ENCODE results near the gene AACS. TPM values are rescaled to one million over a fixed set of nuclear protein-coding genes. Genes with fewer than 3 reads are reported as not detected.

AACS gene
- total and polyA plus RNA-seq, 2 of the 8 experiments (the other 6 are each of a cell fraction or from before 2014, with no cell fraction given): 51.9 to 52.4 TPM

DNA sequence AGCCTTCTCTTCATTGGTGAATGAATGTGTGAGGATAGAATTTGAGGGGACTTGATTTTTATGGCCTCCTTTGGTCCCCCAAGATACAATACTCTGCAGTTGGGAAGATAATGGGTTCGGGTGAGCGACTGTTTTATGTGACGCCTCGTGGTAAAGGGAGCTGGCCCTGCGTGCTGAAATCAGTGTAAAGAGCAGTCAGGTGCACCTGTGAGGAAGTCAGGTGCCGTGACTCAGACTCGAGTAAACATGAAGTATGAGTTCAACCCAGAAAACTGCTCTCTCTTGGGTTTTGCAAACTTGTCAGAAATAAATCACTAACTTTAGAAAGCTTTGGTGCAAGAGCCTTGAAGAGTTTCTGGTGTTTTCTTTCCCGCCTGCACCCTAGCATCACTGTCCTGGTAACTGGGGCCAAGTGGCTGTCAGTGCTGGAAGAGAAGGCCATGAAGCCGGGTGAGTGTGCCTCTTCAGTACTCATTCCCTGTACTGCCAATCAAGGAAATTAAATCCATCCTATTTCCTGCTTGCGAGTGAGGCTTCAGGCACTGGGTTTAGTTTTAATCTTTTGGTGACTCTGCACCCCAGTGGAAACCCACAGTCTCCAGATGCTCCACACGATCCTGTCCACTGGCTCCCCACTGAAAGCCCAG lies 59.2 kb downstream of the AACS start:
- Histone ChIP-seq H3K27me3 (replicated peaks in 1 of 4; ENCODE audit: control insufficient read depth in 3 of 4, extremely low read depth in 1 of 4, insufficient read depth in 3 of 4, low read length in 3 of 4) (no peaks in the 10 kb centered on the region), H3K4me1 (replicated peaks in 1 of 4; ENCODE audit: control insufficient read depth in 3 of 4, insufficient read depth in 4 of 4, low read length in 3 of 4) (no peaks in the 10 kb centered on the region), H3K27ac (ENCODE audit: low read depth, low read length) (no peak overlapping the region), H3K9me3 (ENCODE audit: insufficient read depth in 2 of 2, low read depth in 1 of 2, low read length in 1 of 2) (no peaks in the 10 kb centered on the region), H2BK15ac (ENCODE audit: low read length) (no peak overlapping the region), H3K9ac (replicated peaks in 1 of 4; ENCODE audit: extremely low read depth in 1 of 4, low read depth in 3 of 4, low read length in 3 of 4) (no peak overlapping the region), H4K20me1 (replicated peaks in 1 of 2; ENCODE audit: control insufficient read depth in 1 of 2, insufficient read depth in 2 of 2, low read length in 2 of 2) (peaks cover 0 to 10% of the 10 kb centered on the region in 2 experiments), H2BK5ac (ENCODE audit: low read depth, low read length) (no peak overlapping the region), H2AK5ac (ENCODE audit: low read depth, low read length) (no peak overlapping the region), H3K4ac (replicated peaks; ENCODE audit: insufficient read length, low read depth, low read length) (no peak overlapping the region), H3K79me1 (ENCODE audit: low read depth, low read length) (peaks cover 4% of the 10 kb centered on the region; the same call in 1 of the 2 replicates), H3K23me2 (ENCODE audit: low read depth, low read length) (no peaks in the 10 kb centered on the region), H3K4me3 (ENCODE audit: extremely low read depth in 1 of 4, insufficient read depth in 2 of 4, low read depth in 3 of 4, low read length in 4 of 4) (no peak overlapping the region), H3K36me3 (ENCODE audit: control insufficient read depth in 2 of 4, insufficient read depth in 4 of 4, low read length in 3 of 4) (peaks cover 0 to 31% (median 10%) of the 10 kb centered on the region in 4 experiments; a peak in 5 of 8 replicates), H2BK12ac (ENCODE audit: low read depth, low read length) (no peak overlapping the region), H3K18ac (ENCODE audit: extremely low read depth, low read length) (no peak overlapping the region), H2AFZ (ENCODE audit: low read length) (no peak overlapping the region), H4K5ac (ENCODE audit: insufficient read length, low read depth, low read length) (no peak overlapping the region), H4K91ac (replicated peaks; ENCODE audit: insufficient read length, low read length) (no peak overlapping the region), H2BK120ac (replicated peaks; ENCODE audit: low read depth, low read length) (no peak overlapping the region), H3K23ac (ENCODE audit: insufficient read length) (no peak overlapping the region), H3K79me2 (ENCODE audit: control insufficient read depth in 1 of 2, insufficient read depth in 2 of 2, low read length in 2 of 2) (no peaks in the 10 kb centered on the region), H3K14ac (ENCODE audit: insufficient read length) (no peak overlapping the region), H2BK20ac (ENCODE audit: low read length) (no peak overlapping the region), H4K8ac (ENCODE audit: extremely low read depth, insufficient read depth, low read length) (peak overlapping the region; percentile 1; the same call in 1 of the 2 replicates), H3K56ac (replicated peaks; ENCODE audit: insufficient read length, low read depth, low read length) (no peak overlapping the region), H3K4me2 (ENCODE audit: insufficient read depth in 1 of 2, low read depth in 2 of 2, low read length in 2 of 2) (no peak overlapping the region)
- TF ChIP-seq, protein P1, sequence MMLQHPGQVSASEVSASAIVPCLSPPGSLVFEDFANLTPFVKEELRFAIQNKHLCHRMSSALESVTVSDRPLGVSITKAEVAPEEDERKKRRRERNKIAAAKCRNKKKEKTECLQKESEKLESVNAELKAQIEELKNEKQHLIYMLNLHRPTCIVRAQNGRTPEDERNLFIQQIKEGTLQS (IDR thresholded peaks at IDR 0.05; ENCODE audit: insufficient read depth, low read depth, low read length): no peak
- no peak for TF ChIP-seq JUN (IDR thresholded peaks at IDR 0.05; ENCODE audit: low read depth, low read length)
- TF ChIP-seq GABPA (IDR thresholded peaks at IDR 0.05; ENCODE audit: borderline replicate concordance, insufficient read depth, low read length): no peak
- TF ChIP-seq GTF2F1 (IDR thresholded peaks at IDR 0.05; ENCODE audit: borderline replicate concordance, low read depth, low read length): no peak
- TF ChIP-seq SIN3A (conservative IDR thresholded peaks at IDR 0.05 in 1 of 2, IDR thresholded peaks at IDR 0.05 in 1 of 2; ENCODE audit: low read depth in 1 of 2, low read length in 2 of 2): no peak
- no peak for TF ChIP-seq TEAD4 (IDR thresholded peaks at IDR 0.05; ENCODE audit: low read depth, low read length)
- no peak for TF ChIP-seq POLR2AphosphoS5 (IDR thresholded peaks at IDR 0.05; ENCODE audit: low read depth, low read length)
- no peak for TF ChIP-seq EGR1 (IDR thresholded peaks at IDR 0.05; ENCODE audit: borderline replicate concordance, low read depth, low read length)
- TF ChIP-seq MAFK (IDR thresholded peaks at IDR 0.05; ENCODE audit: low read depth, low read length): no peak
- no peak for TF ChIP-seq TCF12 (IDR thresholded peaks at IDR 0.05; ENCODE audit: low read depth, low read length)
- TF ChIP-seq RAD21 (IDR thresholded peaks at IDR 0.05 in 1 of 2, conservative IDR thresholded peaks at IDR 0.05 in 1 of 2; ENCODE audit: low read depth in 2 of 2, low read length in 2 of 2): no peak
- no peak for TF ChIP-seq CREB1 (IDR thresholded peaks at IDR 0.05)
- TF ChIP-seq NRF1 (IDR thresholded peaks at IDR 0.05; ENCODE audit: low read depth, low read length): no peak
- DNase-seq (ENCODE audit: low read depth in 1 of 2, low spot score in 2 of 2) (no peak), FAIRE-seq (no peak)
- ChIA-PET POLR2A (ENCODE audit: partially characterized antibody) (no interaction called here), CTCF (ENCODE audit: partially characterized antibody) (interaction anchor here (0.6 to 2.6 kb wide), 5 partner anchors 16 to 144 kb away, joined by 3 to 9 read pairs (median 3); no protein-coding TSS in a partner anchor)
- 95% methylated on average over 11 of the region's 11 CpGs; no CpG with 5 or more reads in 1 of the 2 experiments for WGBS, 2 experiments (ENCODE audit: extremely low coverage in 1 of 2, insufficient coverage in 1 of 2, insufficient read length in 1 of 2, insufficient replicate concordance in 2 of 2, low coverage in 1 of 2, low lambda C conversion rate in 2 of 2, missing lambda C conversion rate in 1 of 2)

All from H1 (cell line).